Measurements from ENCODE around the gene HOXC6.

HOXC6 gene

DNA sequence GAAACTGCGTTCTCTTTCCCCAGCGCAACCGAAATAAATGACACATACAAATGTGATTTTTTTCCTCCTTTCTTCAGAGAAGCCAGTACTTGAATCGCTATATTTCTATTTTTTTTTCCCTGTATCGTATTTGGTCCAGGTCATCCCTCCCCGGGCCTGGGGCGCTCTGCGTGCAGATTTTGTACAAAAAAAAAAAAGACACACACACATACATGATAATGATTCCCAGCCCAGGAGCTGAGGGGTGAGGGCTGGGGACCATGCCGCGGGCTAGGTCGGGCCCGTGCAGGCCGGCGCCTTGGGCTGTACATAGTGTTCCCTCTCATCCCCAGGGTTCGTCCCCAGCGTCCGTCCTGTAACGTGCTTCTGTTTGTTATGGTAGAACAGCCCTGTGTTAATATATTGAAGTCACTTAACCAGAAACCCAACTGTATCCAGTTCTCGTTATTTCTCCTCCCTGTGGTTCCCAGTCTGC, 25.3 kb upstream of the HOXC6 start:
- DNase-seq = no peak

DNA sequence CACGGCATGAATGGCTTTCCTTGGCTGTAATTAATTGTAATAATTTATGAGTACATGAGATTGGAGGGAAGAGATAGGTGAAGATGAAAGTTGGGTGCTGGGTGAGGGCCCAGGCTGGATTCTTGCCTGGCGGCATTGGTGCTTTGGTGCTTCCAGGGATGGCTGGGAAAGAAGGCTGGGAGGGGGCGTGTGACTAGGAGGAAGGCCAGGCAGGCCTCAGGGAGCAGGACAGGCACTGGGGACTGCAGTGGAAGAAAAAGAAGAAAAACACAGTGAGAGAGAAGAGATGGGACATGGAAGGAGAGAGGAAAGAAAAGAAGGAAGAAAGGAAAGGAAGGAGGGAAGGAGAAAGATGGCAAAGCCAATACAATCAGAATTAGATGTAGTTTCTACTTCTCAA, 24.6 kb upstream of the HOXC6 start:
- DNase-seq = no peak

DNA sequence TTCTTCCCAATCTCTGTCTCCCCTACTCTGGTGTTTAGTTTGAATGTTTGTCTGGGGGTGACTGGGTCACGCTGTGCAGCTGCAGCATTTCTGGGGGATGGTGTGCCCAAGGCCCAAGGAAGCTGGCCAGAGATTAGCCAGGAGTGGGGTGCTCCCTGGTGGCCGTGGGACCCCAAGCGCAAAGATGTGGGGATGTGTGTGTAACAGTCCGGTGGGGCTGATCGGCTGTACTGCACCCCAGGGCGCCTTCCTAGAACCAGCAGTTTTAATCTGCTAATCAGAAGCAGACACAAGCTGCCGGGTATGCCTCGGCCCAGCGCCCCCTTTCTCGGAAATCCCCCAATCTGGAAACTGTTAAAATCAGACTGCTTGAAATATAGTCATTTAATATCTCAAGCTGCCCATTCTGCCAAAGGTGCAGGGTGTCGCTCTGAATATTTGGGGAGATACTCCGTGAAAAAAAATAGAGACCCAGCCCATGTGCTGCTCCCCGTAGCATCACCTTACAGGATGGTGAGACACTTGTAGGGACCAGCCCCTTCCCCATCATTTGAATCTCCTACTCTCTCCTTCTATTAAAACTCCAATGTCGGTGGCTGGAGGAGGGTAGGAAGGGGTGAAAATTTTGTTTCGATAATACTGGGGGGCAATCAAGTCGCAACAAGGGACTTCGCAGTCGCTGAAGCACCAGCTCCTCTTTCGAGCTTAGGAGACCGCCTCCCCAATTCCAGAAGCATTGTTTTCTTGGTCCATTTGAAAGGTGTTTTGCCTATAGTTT, 24.0 kb upstream of the HOXC6 start:
- DNase-seq = no peak

DNA sequence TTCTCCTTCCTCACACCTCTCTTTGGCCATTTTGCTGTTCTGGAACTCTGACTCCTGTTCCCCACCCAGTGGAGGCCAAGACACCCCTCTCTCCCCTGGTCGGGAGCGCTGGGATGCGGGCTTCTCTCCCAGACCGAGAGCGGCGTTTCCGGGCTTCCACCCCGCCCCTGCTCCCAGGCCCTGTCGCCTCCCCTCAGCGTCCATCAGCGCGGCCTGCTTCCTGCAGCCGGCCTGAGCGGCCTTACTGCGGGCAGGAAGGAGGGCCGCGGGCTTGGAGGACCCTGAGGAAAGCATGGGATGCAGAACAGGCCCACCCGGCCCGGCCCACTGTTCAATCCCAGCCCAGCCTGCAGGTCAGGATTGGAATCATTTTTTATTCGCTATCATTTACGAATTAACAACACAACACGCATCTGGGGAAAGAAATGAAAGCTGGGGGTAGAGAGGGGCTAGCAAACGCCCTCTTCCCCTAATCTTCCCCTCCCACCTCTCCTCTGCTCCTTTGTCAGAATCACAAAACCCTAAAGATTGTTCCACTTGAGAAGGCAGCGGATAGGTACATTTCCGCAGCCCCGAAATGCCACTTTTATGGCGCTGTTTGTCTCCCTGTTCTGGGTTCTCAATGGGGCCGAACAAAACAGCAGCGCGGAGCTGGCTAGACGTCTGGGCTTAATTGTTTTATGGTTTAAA, 23.3 kb upstream of the HOXC6 start:
- DNase-seq = no peak

DNA sequence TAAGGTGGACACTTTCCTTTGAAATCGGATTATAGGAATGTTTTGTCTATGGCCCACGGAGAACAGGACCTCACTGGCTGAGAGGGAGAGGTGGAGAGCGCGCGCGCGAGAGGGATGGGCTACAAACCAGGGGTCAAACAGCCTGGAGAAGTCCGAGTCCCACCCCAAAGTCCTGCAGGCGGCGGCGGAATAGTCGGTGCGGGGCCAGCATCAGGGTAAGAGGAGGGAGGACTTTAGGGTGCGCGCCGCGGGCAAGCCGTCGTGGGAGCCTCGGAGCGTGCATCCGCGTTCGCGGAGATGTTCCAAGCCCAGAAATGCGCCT, 22.7 kb upstream of the HOXC6 start:
- no peak for DNase-seq

DNA sequence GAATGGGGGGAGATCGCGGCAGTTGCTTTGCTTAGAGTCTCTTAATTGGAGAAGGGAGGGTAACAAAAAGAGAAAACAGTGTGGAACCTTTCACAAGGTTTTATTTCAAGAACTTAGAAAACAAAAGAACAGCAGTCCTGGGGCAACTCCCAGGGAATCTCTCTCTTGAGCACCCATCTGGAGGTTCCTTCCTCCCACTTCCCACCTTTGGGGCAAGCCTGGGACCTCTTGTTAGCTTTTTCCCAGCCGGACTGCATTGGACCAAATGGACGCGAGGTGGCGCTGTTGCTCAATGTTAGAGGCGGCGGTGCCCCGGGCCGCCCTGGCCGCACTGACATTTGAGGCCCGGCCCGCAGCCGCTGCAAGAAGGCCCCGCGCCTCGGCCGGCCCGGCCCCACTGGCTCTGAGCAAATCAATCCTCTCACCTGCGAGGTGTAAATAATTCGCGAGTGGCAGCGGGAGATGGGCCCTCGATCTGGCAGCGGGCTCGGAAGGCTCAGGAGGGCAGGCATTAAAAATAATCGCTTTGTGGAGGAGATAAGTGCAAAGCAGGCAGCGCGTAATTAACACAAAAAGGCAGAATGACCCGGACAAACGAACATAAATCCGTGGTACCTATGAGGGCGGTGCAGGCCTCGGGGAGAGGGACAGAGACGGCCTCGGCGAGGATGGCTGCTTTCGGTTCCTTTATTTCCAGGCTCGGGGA, 22.2 kb upstream of the HOXC6 start:
- DNase-seq = peak; percentile 88

DNA sequence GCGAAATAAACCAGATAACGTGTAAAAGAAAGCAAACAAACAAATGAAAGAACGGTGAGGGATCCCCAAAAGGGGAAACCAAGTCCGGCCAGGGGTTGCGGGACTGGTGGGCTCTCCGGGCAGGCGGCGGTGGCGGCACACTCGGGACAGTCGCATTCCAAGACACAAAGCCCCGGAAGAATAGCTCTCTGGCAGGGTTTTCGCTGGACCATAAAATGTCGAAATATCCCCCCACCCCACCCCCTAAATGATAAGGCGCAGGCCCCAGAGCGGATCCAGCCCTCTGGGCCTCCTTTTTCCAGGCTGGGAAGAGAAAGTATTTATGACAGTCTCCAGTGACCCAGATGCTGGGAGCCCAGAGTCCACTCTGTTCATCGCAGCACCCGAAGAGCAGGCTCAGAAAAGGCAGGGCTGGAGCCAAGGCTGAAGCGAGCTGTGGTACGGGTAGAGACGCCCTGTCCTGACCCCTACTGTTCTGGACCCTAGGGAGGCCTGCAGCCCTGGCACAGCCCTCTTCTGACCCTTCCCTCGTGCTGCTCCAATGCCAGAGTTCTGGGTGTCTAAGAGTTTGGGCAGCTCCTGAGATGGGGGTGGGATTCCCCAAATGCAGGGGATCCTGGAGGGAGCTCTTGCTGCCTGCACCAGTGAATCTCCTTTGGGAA, 21.6 kb upstream of the HOXC6 start:
- no peak for DNase-seq

DNA sequence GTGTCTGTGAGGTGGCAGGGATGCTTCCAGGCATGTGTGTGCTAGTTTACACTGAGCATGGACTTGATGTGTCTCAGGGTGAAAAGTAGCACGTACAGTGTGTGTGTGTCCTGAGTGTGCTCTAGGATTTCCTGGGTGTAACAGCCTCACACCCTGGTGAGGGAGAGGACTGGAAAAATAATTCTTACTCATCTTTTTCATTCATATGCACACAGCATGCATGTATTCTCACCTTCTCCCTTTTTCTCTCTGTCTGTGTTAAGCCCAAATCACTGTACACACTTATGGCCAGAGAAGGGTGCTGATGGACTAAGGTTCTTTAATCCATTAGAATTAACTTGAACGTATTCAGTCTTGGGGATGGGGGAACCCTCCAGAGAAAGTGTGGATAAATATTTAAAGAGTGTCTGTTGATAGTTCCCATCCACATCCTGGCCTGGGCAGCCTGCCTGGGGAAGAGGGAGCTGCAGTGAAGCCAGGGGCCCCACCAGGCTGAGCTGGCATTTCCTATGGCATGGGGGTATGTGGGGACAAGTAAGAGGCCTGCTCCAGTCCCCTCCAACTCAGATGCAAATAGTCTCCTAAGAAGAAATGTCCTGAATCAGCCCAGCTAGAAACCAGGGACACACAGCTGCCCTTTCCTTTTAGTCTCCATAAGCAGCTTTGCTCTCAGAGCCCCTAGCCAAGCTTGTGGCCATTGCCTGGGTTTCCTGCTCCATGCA, 20.5 kb upstream of the HOXC6 start:
- DNase-seq = no peak

DNA sequence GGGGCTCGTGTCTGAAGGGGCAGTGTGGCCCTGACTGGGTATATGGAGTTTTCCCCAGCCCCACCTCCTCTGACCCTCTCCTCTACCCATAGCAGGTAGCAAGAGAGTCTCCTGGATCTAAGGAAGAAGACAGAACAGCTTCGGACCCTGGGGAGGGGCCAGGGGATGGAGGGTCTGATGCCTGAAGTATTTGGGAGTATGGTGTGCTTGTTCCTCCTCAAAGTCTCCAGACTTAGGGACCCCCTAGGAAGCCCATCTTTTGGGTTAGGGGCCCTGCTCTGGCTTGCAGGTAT, 20.0 kb upstream of the HOXC6 start:
- DNase-seq = no peak

DNA sequence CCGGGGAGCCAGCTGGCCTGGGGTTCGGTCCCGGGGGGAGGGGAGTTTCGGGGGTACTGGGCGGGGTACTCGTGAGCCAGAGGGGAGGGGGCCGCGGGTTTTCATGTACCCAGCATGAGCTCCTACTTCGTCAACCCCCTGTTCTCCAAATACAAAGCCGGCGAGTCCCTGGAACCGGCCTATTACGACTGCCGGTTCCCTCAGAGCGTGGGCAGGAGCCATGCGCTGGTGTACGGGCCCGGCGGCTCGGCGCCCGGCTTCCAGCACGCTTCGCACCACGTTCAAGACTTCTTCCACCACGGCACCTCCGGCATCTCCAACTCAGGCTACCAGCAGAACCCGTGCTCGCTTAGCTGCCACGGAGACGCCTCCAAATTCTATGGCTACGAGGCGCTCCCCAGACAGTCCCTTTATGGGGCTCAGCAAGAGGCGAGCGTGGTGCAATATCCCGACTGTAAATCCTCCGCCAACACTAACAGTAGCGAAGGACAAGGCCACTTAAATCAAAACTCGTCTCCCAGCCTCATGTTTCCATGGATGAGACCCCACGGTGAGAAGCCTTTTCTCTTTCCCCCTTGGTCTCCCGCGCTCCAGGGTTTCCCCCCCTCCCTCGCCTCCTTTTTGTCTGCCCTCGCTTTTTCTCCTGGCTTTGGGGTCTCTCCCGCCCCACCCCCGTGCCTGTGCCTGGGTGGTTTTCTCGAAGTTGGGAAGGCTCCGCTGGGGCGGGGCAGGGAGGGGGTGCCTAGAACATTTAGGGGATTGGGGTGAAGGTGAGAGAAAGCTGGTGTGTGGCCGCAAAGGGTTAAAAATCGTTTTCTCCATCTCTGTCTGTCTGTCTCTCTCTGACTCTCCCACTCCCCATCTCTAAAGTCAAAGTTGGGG, 18.8 kb upstream of the HOXC6 start:
- peak; percentile 34 for DNase-seq

DNA sequence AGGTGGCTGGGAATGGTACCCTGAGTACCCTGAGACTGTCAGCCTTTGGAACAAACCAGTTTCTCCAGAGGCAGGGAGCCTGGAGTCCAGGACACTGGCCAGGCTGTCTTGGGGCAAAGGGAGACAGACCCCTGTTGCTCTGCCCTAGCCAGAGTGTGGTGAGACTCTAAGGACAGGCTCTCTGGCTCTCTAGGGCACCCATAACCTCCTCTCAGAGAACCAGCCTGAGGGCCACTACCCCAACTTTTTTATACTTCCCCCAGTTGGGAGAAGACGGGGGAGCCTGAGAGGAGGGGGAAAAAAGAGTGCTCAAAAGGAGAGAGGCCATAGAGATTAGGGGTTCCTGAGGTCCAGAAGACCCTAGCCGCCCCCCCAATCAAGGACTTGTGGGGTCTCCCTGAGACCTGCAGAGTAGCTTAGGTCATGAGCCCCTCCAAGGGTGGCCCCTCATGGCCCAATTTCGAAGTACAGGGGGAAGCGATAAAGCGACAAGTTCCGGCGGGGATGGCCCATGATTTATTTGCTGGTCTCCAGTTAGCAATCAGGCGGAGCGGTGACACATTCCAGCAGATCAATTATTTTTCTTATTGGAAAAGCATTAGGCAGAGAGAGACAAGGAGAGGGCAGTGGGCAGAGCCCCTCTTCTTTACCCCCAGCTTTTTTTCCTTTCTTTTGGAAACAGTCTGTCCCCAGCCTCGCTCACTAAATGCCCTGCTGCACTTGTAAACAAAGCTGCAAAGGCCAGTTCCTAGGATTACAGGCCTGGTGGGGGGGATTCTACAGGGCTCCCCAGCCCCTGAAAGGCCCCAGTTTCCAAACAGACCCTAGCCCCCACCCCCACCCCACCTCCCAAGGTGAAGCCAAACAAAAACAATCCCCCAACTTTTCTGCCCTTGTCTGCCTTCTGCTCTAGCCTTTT, 17.9 kb upstream of the HOXC6 start:
- no peak for DNase-seq

DNA sequence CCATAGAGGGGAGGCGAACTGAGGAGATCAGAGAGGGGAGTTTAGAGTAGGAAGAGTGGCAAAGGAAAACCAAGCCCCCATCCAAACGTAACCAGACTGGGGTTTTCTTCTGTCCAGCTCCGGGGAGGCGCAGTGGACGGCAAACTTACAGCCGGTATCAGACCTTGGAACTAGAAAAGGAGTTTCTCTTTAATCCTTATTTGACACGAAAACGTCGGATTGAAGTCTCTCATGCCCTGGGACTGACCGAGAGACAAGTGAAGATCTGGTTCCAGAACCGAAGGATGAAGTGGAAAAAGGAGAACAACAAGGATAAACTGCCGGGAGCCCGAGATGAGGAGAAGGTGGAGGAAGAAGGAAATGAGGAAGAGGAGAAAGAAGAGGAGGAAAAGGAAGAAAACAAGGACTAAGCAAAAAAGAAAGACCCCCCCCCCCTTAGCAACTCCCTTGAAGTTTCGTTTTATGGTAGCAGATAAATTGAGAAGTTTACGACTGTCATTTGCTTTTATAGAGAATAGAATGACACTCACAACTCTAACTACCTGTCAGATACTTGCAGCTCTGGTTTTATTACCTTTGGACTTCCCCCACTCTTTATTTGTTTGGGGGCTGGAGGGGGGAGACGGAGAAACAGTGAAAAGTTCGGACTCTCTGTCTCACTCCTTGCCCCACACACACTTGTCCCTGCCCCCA, 17.1 kb upstream of the HOXC6 start:
- no peak for DNase-seq

DNA sequence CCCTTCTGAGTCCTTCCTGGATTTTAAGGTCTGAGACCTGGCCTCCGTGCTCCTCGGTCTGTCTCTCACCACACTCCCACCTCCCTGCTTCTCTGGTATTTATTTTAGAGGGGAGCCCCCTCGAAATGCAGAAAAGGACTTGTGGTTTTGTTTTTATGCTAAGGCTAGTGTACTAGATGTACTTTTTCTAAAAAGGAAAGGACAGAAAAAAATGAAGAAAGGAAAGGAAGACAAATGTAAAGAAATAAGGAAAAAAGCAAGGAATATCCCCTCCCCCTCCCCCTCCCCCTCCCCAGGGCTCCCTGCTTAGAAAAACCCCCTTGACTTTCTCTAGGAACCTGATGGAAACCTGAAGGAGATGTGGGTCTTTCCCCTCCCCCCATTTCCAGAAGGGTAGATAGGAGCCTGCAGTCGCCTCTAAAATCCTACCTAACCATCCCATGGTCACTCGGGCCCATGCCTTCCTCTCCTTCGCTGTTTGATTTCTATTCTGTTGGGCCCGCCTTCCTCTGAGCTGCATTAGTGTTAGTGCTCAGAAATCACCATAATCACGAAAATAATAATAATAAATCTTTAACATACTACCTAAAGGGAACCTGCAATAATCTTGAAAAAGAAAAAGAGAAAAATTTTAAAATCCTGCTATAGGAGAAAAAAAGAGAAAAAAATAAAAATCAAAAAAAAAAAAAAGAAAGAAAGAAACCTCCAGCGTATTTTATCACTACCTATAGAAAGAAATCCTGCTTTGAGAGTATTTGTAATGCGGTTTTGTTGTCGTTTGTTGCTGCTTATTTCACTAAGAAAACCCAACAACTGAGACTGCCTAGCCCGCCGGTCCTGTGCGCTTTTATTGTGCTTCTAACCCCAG, 16.3 kb upstream of the HOXC6 start:
- no peak for DNase-seq

DNA sequence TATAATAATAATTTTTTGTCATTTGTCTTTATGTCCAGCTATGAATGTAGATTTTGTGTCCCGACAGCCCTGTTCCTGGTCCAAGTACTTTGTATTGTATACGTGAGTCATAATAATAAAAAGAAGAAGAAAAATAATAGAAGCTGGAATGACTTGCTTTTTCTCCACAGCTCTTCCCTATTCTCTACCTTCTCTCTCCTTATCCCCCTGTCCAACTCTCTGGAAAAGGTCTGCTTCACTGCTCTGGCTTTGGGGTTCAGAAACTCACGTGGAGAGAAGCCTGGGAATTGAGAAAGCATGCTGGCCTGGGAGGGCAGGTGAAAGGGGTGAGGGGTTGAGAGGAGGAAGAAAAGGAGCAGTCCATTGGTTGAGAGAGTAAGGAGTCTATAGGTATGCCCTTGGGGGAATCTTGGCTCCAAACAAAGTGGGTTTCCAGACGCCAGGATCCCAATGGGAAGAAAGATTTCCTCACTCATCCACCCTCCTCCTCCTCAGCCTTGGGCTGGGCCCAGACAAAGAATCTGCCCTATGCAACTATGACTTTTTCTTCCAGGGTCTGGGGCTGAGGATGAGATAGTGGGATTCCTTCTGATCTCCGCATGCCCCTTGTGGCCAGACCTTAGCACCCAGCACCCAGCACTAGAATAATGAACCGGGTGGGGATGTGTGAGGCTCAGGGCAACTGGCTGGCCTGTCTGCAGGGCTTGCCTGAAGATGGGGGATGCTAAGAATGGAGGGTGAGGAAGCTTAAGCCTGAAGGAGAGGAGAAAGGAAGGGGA, 15.4 kb upstream of the HOXC6 start:
- no peak for DNase-seq

DNA sequence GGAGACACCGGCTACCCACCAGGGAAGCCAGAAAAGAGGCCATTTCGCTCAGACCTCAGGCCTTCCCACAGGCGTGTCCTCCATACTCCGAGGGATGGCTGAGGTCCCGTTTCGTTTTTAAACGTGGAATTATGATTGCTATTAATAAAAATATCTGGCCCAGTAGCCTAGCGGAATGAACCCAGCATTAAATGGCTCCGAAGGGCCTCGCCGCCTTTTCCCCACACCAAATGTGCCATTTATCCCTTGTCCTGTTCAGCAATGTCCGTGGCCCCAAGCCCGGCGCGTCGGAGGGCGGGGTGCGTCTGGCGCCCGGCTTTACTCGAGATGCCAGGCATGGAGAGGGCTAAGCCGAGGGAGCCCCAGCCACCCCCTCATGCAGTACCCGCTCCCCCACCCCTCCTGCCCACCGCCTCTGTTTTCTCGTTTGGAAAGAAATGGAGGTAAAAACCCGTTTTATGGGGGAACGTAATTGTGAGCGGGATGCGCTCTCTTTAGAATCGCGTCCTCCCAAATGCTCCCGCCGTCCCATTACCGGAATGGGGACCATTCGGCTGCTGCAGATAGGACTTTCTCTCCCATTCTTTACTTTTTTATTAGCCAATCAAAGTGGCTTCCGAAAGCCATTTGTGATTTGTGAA, 13.7 kb upstream of the HOXC6 start:
- no peak for DNase-seq

DNA sequence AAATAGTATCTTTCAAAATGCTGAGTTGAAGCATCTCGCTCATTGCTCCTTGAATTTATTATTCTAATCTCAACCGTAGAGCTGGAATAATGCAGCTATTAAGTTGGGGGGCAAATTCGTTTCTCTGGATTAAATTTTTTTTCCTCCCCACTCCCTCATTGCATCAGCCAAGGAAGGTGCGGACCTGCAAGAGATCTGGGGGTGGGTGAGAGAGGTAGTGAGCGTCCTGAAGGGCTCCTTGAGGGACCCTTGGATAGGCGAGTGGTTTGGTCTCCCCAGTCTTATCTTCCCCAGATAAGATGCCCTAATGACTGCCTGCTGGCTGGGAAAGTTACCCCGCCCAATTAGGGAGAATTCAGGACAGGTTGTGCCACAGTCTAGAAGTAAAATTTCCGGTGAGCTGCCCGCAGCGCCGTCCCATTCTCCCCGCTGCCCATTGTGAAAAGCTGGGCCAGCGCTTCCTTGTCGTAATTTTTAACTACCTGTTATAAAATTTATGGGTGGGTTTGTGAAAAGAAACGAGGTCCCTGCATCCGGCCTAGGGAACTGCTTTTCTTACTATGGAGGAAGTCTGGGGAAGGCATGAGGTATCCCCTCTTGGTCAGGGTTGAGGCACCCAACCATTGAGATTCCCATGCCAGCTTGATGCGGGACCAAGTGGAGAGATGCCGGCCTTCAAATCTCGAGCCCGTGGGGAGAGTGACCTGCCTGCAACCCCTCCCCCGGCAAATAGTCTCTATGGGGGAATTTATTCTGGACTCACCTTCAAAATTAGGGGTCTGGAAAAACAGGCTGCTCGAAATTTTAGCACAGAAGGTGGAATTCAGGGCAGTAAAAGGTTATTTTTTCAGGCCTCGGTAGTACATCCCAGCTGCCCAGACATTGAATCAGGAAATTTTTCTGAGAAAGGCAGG, 13.0 kb upstream of the HOXC6 start:
- no peak for DNase-seq

DNA sequence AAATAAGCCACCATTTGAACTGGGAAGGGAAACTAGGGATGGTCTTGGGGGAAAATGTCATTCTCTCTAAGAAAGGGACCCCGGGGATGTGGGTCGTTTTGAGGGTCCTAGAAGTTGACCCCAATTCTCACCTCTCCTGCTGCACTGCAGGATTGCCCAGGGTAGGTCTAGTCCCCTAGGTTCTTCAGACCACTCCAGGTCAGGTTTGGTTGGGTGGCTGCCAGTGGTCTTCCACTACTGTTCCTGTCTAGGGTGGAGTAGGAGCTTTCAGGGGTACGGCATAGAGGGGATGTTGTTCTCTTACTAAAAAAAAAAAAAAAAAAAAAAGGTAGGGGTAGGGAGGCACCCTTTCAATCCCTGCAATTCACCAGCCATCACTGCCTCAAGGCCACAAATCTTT, 12.2 kb upstream of the HOXC6 start:
- DNase-seq = no peak

Measured in CD4-positive, alpha-beta T cell treated with Interleukin-6 for 4 hours (primary cell).